Measurements from ENCODE around the gene INCENP. TPM values are rescaled to one million over a fixed set of nuclear protein-coding genes. Genes with fewer than 3 reads are reported as not detected.

INCENP gene
- polyA plus RNA-seq, 1 donor (not counting 4 experiments of a cell fraction or from before 2014, with no cell fraction given): 12.7 TPM

- Histone ChIP-seq H4K20me1 (ENCODE audit: control insufficient read depth, extremely low read depth, insufficient read depth, low read length) (no peaks in the 10 kb centered on the region), H3K9ac (ENCODE audit: control insufficient read depth, extremely low read depth, insufficient read depth, low read length) (no peak overlapping the region), H3K27ac (ENCODE audit: control insufficient read depth, insufficient read depth, low read length) (no peak overlapping the region), H3K4me1 (ENCODE audit: control insufficient read depth, extremely low read depth, insufficient read depth, low read length) (no peaks in the 10 kb centered on the region), H3K36me3 (ENCODE audit: control insufficient read depth in 2 of 2, extremely low read depth in 1 of 2, insufficient read depth in 2 of 2, low read length in 2 of 2) (peaks cover 23 to 25% of the 10 kb centered on the region in 2 experiments), H3K4me3 (ENCODE audit: control insufficient read depth in 2 of 3, extremely low read depth in 1 of 3, insufficient read depth in 2 of 3, low read depth in 1 of 3, low read length in 3 of 3) (no peak overlapping the region), H3K79me2 (ENCODE audit: control insufficient read depth, insufficient read depth, low read length) (peaks cover 23% of the 10 kb centered on the region), H3K9me1 (ENCODE audit: control insufficient read depth, extremely low read depth, insufficient read depth, low read length) (peaks cover 2% of the 10 kb centered on the region), H3K27me3 (ENCODE audit: control insufficient read depth, extremely low read depth, insufficient read depth, low read length) (no peaks in the 10 kb centered on the region), H3K4me2 (ENCODE audit: control insufficient read depth, extremely low read depth, insufficient read depth, low read depth, low read length) (no peak overlapping the region), H2AFZ (ENCODE audit: control insufficient read depth, low read length) (no peak overlapping the region), H3K9me3 (ENCODE audit: control insufficient read depth, low read depth, low read length) (no peaks in the 10 kb centered on the region)
- dilution Hi-C loops (cut with MboI; ENCODE audit: extremely low pct_ligation_motif_present, low sequenced_read_pairs): no loop called here
- TF ChIP-seq CTCF (optimal IDR thresholded peaks at IDR 0.05 in 1 of 3, IDR thresholded peaks at IDR 0.05 in 1 of 3, conservative IDR thresholded peaks at IDR 0.05 in 1 of 3; ENCODE audit: extremely low read depth in 1 of 3, insufficient read depth in 2 of 3, low read length in 3 of 3) (no peak), EZH2 (IDR thresholded peaks at IDR 0.05; ENCODE audit: low read length) (no peak)
- DNase-seq (ENCODE audit: low read depth, low spot score) (no peak), FAIRE-seq (no peak)
Measured at GRCh38 chr11:62139526-62140303, 15.9 kb downstream of the INCENP start.

- Histone ChIP-seq H3K79me2 (ENCODE audit: control insufficient read depth, insufficient read depth, low read length) (peaks cover 19% of the 10 kb centered on the region), H3K9me1 (ENCODE audit: control insufficient read depth, extremely low read depth, insufficient read depth, low read length) (peaks cover 2% of the 10 kb centered on the region), H3K4me3 (ENCODE audit: control insufficient read depth in 2 of 3, extremely low read depth in 1 of 3, insufficient read depth in 2 of 3, low read depth in 1 of 3, low read length in 3 of 3) (no peak overlapping the region), H3K27ac (ENCODE audit: control insufficient read depth, insufficient read depth, low read length) (no peak overlapping the region), H3K9ac (ENCODE audit: control insufficient read depth, extremely low read depth, insufficient read depth, low read length) (no peak overlapping the region), H3K4me1 (ENCODE audit: control insufficient read depth, extremely low read depth, insufficient read depth, low read length) (no peaks in the 10 kb centered on the region), H3K4me2 (ENCODE audit: control insufficient read depth, extremely low read depth, insufficient read depth, low read depth, low read length) (no peak overlapping the region), H2AFZ (ENCODE audit: control insufficient read depth, low read length) (no peak overlapping the region), H3K9me3 (ENCODE audit: control insufficient read depth, low read depth, low read length) (no peaks in the 10 kb centered on the region), H3K27me3 (ENCODE audit: control insufficient read depth, extremely low read depth, insufficient read depth, low read length) (no peaks in the 10 kb centered on the region), H4K20me1 (ENCODE audit: control insufficient read depth, extremely low read depth, insufficient read depth, low read length) (no peaks in the 10 kb centered on the region), H3K36me3 (ENCODE audit: control insufficient read depth in 2 of 2, extremely low read depth in 1 of 2, insufficient read depth in 2 of 2, low read length in 2 of 2) (peaks cover 29 to 30% of the 10 kb centered on the region in 2 experiments)
- FAIRE-seq: no peak
- dilution Hi-C loops (cut with MboI; ENCODE audit: extremely low pct_ligation_motif_present, low sequenced_read_pairs): no loop called here
- no peak for DNase-seq (ENCODE audit: low read depth, low spot score)
- no peak for TF ChIP-seq CTCF (optimal IDR thresholded peaks at IDR 0.05 in 1 of 3, IDR thresholded peaks at IDR 0.05 in 1 of 3, conservative IDR thresholded peaks at IDR 0.05 in 1 of 3; ENCODE audit: extremely low read depth in 1 of 3, insufficient read depth in 2 of 3, low read length in 3 of 3)
- TF ChIP-seq EZH2 (IDR thresholded peaks at IDR 0.05; ENCODE audit: low read length): no peak
Measured at GRCh38 chr11:62140304-62141110, 16.7 kb downstream of the INCENP start.

Data from keratinocyte (primary cell).